Sigmoid colon (tissue), 4 donors: ENCODE results near the gene PACC1.

Experiments
- EP300 ChIP-seq, 4 donors: sonication (generic); formaldehyde crosslinking; IDR thresholded peaks; one replicate each; pipeline ENCODE4 v1.6.1; 2017; ENCODE audit warnings: antibody characterized with exemption in 4 of 4
- POLR2A ChIP-seq, 2 donors: fragments of 450-650 bp; IDR thresholded peaks; one replicate each; pipeline ENCODE4 v1.6.1; 2016; ENCODE audit warnings: antibody characterized with exemption in 2 of 2, mild to moderate bottlenecking in 2 of 2, moderate library complexity in 2 of 2
- TF ChIP-seq, protein P1 (sequence below), 4 experiments: fragments of 450-650 bp in 3 of 4; fragments of 200-600 bp in 1 of 4; IDR thresholded peaks; one replicate each; pipeline ENCODE4 v1.5.1; 2016 to 2019; ENCODE audit warnings: antibody characterized with exemption in 4 of 4, mild to moderate bottlenecking in 3 of 4, moderate library complexity in 2 of 4

DNA sequence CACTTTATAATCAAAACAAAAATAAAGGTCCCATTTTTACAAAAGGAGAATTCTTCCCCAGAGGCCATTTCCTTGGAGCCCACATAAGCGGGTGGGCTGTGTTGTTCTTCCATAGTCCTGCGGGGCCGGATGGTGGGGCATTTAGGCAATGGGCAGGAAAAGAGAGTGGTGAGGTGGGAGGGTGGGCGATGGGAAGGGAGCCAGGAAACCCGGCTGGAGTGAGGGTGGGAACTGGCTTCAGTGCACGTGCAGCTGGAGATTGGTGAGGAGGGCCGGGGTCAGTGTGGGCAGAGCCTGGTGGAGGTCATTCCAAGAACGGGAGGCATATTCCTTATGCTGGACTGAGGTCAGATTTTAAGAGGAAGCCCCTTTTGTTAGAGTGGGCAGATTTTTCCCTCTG, 31.6 kb upstream of the PACC1 start:
- TF ChIP-seq EP300 (IDR thresholded peaks at IDR 0.05) = no peak
- TF ChIP-seq, protein P1, sequence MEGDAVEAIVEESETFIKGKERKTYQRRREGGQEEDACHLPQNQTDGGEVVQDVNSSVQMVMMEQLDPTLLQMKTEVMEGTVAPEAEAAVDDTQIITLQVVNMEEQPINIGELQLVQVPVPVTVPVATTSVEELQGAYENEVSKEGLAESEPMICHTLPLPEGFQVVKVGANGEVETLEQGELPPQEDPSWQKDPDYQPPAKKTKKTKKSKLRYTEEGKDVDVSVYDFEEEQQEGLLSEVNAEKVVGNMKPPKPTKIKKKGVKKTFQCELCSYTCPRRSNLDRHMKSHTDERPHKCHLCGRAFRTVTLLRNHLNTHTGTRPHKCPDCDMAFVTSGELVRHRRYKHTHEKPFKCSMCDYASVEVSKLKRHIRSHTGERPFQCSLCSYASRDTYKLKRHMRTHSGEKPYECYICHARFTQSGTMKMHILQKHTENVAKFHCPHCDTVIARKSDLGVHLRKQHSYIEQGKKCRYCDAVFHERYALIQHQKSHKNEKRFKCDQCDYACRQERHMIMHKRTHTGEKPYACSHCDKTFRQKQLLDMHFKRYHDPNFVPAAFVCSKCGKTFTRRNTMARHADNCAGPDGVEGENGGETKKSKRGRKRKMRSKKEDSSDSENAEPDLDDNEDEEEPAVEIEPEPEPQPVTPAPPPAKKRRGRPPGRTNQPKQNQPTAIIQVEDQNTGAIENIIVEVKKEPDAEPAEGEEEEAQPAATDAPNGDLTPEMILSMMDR (IDR thresholded peaks at IDR 0.05) = no peak
- TF ChIP-seq POLR2A (IDR thresholded peaks at IDR 0.05) = no peak
